GM19328 (cell line): ENCODE data around the gene WDFY3.
"Not testable (repeated sequence)": the region's sequence is repeated elsewhere in the genome, so short reads cannot be mapped to it uniquely, and the experiment has no call there.

Experiments
- ATAC-seq: cut with Tn5 transposase; IDR thresholded peaks from one replicate; pipeline ENCODE4 v1.9.1; 2021; ENCODE audit warnings: mild to moderate bottlenecking, moderate library complexity; ENCODE audit not compliant: unreplicated experiment

Gene WDFY3

GRCh38 chr4:84681486-84682274 is 284.8 kb downstream of the WDFY3 start:
- ATAC-seq, result no peak

DNA sequence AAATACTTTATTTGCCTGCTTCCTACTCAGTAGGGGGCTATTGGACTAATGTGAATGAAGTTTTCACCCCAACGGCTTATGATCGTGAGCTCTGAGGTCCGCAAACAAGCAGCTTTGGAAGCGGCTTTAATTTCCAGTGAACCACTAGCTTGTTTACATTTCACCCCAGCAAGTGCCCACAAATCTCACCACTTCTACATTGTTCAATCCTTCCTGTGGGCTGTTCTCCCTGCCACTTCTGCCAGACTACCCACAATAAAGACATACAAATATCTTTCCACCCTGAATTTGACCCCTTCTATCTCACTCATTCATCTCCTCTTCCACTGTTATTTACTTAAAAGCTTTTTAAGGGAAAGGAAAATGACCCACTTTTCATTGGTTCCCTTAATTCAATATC is 285.5 kb downstream of the WDFY3 start:
- ATAC-seq, result no peak

DNA sequence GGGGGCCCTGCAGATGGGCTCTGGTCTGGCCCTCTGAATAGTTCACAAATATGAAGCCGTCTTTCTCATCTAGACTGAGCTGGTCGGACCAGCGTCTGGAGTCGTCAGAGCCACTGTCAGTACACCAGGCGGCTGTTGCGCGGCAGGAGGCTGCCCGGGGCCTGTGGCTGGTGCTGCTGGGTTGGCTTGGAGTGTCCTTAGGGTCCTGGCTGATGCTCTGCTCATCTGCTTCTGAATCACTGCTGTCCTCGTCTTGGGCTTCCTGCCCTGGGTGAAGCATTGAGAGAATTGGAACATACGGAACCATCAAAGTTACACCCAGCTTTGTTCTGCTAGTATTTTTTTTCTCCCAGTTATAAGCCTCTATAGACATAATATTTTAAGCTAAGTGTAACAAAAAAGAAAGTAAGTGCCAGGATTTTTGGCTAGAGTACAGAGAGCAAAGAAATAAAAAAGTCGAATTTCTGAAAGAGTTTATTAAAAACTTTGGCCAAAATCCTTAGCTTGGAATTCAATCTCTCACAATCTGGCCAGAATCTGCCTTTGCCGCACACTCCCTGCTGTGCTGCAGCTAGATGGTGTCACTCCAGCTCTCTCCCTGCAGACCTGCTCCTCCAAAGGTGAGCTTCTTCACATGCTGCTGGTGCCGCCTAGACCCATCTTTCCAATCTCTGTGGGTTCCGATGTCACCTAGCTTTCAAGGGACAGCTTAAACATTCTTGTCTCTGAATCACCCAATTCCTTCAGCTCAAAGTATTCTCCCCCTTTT is 287.3 kb downstream of the WDFY3 start:
- ATAC-seq, result no peak

DNA sequence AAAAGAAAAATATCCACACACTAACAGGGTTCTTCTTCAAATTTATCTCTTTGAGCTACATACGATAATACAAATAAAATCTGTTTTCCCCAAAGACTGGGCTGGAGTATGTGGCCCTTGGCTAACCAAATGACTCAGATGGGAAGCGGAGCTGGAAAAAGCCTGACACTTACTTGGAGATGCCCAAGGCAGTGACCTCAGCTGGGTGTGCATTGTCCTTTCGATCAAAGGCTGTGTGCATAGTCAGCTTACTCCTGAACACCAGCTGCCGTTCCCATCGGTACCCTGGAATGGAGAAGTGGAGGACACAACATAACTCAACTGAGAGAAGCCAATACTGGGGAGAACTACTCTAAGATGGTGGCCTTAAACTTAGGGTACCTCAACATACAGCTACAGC is 288.5 kb downstream of the WDFY3 start:
- no peak for ATAC-seq

GRCh38 chr4:84677093-84677492 is 289.4 kb downstream of the WDFY3 start:
- no peak for ATAC-seq

GRCh38 chr4:84673475-84674240 is 292.8 kb downstream of the WDFY3 start:
- no peak for ATAC-seq

- no peak for ATAC-seq
Measured at GRCh38 chr4:84672177-84672576, 294.3 kb downstream of the WDFY3 start.

DNA sequence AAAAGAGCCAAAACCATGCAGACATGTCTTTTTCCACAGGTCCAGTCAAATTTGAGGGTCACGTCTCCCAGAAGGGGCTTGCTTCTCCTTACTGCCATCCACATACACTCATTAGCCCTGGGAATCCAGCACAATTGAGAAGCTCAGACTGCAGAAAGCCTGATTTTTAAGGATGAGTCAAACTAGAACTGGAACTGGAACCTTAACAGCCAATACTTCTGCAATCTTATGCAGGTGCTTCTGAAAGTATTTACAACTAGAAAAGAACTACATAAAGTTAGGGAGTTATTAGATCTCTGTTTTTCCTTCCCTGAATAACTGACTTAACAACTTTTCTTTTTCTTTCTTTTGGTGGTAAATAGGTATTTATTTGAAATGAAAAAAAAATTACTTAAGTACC is 297.3 kb downstream of the WDFY3 start:
- ATAC-seq, result no peak

- ATAC-seq, result no peak
Measured at GRCh38 chr4:84666439-84666838, 300.1 kb downstream of the WDFY3 start.

- ATAC-seq, result not testable (repeated sequence)
Measured at GRCh38 chr4:84664767-84665166, 301.7 kb downstream of the WDFY3 start.

DNA sequence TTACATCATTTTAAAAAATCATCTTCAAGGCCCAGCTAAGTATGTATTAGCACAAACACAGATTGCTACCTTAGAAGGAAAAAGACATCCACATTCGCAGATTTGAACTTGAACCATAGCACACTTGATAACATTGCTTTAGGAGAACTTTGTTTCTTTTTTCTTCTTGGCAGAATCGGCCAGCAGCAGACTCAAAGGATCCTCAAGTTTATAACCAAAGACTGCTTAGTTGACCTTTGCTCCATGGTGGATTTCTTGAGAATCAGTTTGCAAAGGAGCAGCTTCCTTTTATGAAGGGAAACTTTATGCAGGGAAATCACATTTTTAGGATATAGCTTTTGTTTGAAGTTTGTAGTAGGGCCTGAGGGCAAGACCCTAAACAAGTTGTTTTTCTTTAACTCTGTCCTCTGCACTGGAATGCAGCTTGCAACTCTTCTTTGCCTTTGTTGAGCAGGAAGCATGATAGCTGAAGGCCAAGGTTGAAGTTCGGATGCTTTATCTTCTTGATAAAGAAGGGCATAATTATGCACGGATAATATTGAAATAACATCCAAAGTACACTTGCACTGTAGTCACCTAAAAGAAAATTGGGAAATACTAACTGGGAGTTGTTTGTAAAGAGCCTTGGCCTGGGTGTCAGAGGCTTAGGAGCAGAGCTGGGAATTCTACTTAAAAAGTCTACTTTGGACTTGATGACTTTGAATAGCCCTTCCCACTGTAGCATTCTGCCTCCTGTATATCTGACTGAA is 305.1 kb downstream of the WDFY3 start:
- ATAC-seq, result no peak

- no peak for ATAC-seq
Measured at GRCh38 chr4:84660606-84661005, 305.9 kb downstream of the WDFY3 start.

GRCh38 chr4:84652478-84652877 is 314.0 kb downstream of the WDFY3 start:
- no peak for ATAC-seq

DNA sequence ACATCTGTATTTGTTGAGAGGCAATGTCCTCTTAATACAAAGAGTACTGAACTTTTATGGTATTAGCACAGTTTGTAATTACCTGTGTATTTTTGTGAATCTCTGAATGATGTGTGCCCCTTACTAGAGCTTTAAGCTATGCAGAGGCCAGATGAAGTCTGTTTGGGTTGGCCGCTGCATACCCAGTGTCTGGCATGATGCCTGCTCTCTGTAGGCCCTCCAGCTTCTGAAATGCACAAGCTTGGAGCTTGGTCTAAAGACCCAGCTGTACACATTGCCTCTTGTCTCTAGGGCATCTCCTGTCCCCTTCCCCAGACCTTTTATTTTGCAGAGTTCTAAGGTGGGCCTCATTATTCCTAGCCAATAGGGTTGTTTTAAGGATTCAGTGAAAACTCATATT is 315.0 kb downstream of the WDFY3 start:
- no peak for ATAC-seq

- ATAC-seq, result no peak
Measured at GRCh38 chr4:84648863-84649647, 317.4 kb downstream of the WDFY3 start.

- no peak for ATAC-seq
Measured at GRCh38 chr4:84648178-84648577, 318.3 kb downstream of the WDFY3 start.

DNA sequence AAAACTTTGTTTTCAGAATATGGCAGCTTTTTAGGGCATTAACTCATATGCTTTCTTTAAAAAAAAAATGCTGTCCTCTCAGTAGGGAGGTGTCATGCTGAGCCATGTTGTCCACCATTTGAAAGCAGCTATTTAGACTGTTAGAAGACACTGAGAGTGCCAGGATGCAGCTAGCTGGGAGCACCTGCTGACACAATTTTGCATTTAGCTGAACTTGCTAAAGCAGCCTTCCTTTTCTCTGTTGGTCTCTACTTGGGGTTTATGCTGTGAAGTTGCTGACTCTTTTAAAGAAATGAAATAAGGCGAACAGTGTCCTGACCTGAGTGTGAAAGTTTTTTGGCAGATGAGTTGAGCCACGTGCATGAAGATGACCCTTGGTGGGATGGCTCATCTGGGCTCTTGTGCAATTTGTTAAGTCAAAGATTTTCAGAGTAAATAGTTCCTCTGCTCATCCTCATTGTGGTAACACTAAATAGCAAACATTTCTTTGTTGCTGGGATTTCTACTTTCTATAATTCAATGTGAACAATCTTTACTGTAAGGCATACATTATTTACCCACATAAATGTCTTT is 319.1 kb downstream of the WDFY3 start:
- no peak for ATAC-seq

DNA sequence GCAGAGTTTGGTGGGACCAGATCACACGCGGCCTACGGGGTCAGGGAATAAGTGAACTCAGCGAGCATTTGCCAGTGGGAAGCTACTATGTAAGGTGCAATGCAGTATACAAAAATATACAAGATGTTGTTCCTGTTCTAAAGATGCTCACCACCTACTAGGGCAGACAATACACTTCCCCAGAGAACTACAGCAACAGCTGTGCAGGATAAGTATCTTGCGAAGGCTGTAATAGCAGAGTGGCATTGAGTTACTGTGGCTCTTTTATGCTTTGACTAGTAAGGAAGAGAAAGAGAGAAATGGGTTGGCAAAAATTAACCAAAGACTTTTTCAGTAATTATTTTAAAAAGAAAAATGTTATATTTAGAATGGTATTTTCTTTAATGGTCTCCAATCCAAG is 322.4 kb downstream of the WDFY3 start:
- no peak for ATAC-seq

- no peak for ATAC-seq
Measured at GRCh38 chr4:84639145-84639544, 327.3 kb downstream of the WDFY3 start.

DNA sequence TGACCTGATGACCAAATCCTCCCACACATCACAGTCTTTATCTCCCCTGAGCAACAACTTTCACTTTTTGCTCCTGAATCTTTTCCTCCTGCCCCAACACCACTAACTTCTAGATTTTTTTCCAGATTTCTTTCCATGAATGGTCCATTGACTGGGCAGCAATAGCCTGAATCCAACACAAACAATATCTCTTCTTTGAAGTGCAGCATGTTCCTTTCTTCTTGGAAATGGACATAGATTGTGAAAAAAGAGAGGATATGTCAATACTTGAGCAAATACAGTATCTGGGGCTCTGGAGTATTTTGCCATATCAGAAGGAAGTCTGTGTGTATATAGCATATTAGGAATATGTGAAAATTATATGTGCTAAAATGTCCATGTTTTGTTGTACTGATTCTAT is 328.4 kb downstream of the WDFY3 start:
- no peak for ATAC-seq
